ENCODE data around the gene SLC25A48. TPM values are rescaled to one million over a fixed set of nuclear protein-coding genes. Genes with fewer than 3 reads are reported as not detected.

The SLC25A48 gene
- total and polyA plus RNA-seq, 2 of the 4 experiments (the other 2 are of a cell fraction) = not detected

DNA sequence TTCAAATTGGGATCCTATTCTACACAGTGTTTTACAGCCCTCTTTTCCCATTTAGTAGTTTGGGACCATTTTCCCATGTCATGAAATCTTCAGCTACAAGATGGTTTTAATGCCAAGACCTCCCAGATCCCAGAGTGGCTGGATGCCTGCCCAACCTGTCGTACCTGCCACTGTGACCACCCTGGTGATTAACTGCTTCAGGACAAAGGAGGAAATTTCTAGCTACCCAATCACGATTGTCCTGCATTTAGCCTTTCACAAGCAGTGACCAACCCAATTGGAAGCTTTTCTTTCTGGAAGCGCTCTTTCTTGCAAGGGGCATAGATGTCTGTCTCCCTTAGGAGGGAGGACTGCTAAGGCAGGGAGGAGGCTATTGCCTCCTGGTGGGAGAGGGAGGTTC is 47.4 kb downstream of the SLC25A48 start:
- no peaks in the 10 kb centered on the region for H3K36me3 ChIP-seq (ENCODE audit: control insufficient read depth, insufficient read depth, low read length)

More for the DNA sequence above, 47.4 kb downstream of the SLC25A48 start:
- WGBS, 2 experiments (ENCODE audit: extremely low coverage in 2 of 2, insufficient read length in 1 of 2) = no CpG with 5 or more reads among the region's 3 CpGs
- H3K4me3 ChIP-seq (ENCODE audit: insufficient read depth, low read depth, low read length) = no peak overlapping the region
- in situ Hi-C loops (cut with MboI; ENCODE audit: low sequenced_read_pairs) = no loop called here
- no peak overlapping the region for H3K23ac ChIP-seq (ENCODE audit: low read depth, low read length)
- DNase-seq = no peak
- TF ChIP-seq SMC3 (IDR thresholded peaks at IDR 0.05; ENCODE audit: low read depth, low read length) (no peak), NFE2L2 (IDR thresholded peaks at IDR 0.05; ENCODE audit: low read depth, low read length) (no peak), MAFK (IDR thresholded peaks at IDR 0.05; ENCODE audit: low read depth, low read length) (no peak), POLR2A (IDR thresholded peaks at IDR 0.05; ENCODE audit: low read depth, low read length) (no peak), CEBPB (IDR thresholded peaks at IDR 0.05; ENCODE audit: low read depth, low read length) (no peak), RFX5 (IDR thresholded peaks at IDR 0.05; ENCODE audit: low read depth, low read length) (no peak), RAD21 (IDR thresholded peaks at IDR 0.05; ENCODE audit: low read length) (no peak)
- TF ChIP-seq, protein P1, sequence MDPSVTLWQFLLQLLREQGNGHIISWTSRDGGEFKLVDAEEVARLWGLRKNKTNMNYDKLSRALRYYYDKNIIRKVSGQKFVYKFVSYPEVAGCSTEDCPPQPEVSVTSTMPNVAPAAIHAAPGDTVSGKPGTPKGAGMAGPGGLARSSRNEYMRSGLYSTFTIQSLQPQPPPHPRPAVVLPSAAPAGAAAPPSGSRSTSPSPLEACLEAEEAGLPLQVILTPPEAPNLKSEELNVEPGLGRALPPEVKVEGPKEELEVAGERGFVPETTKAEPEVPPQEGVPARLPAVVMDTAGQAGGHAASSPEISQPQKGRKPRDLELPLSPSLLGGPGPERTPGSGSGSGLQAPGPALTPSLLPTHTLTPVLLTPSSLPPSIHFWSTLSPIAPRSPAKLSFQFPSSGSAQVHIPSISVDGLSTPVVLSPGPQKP (IDR thresholded peaks at IDR 0.05; ENCODE audit: borderline replicate concordance, low read depth, low read length) = no peak
- TF ChIP-seq, protein P2, sequence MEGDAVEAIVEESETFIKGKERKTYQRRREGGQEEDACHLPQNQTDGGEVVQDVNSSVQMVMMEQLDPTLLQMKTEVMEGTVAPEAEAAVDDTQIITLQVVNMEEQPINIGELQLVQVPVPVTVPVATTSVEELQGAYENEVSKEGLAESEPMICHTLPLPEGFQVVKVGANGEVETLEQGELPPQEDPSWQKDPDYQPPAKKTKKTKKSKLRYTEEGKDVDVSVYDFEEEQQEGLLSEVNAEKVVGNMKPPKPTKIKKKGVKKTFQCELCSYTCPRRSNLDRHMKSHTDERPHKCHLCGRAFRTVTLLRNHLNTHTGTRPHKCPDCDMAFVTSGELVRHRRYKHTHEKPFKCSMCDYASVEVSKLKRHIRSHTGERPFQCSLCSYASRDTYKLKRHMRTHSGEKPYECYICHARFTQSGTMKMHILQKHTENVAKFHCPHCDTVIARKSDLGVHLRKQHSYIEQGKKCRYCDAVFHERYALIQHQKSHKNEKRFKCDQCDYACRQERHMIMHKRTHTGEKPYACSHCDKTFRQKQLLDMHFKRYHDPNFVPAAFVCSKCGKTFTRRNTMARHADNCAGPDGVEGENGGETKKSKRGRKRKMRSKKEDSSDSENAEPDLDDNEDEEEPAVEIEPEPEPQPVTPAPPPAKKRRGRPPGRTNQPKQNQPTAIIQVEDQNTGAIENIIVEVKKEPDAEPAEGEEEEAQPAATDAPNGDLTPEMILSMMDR (conservative IDR thresholded peaks at IDR 0.05; ENCODE audit: low read depth, low read length) = no peak
- TF ChIP-seq, protein P3, sequence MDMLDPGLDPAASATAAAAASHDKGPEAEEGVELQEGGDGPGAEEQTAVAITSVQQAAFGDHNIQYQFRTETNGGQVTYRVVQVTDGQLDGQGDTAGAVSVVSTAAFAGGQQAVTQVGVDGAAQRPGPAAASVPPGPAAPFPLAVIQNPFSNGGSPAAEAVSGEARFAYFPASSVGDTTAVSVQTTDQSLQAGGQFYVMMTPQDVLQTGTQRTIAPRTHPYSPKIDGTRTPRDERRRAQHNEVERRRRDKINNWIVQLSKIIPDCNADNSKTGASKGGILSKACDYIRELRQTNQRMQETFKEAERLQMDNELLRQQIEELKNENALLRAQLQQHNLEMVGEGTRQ (IDR thresholded peaks at IDR 0.05; ENCODE audit: low read depth, low read length) = no peak
- H2BK5ac ChIP-seq (ENCODE audit: low read depth, low read length, poor library complexity, severe bottlenecking) = no peak overlapping the region
- H3K79me1 ChIP-seq (ENCODE audit: low read depth in 1 of 2, low read length in 2 of 2) = no peaks in the 10 kb centered on the region
- peaks cover 25% of the 10 kb centered on the region for H3K27me3 ChIP-seq (ENCODE audit: control insufficient read depth, insufficient read depth, low read length)
- no peak overlapping the region for H3K14ac ChIP-seq (replicated peaks; ENCODE audit: low read depth, low read length)
- H4K91ac ChIP-seq (ENCODE audit: insufficient read depth, low read depth, low read length) = no peak overlapping the region
- no peak overlapping the region for H4K8ac ChIP-seq (ENCODE audit: low read depth in 2 of 2, low read length in 2 of 2)
- no peak overlapping the region for H2BK20ac ChIP-seq (ENCODE audit: low read depth, low read length)
- H4K20me1 ChIP-seq (ENCODE audit: insufficient read depth, low read length) = no peaks in the 10 kb centered on the region
- no peaks in the 10 kb centered on the region for H3K9me1 ChIP-seq (ENCODE audit: insufficient read depth, low read length)
- H3K18ac ChIP-seq (ENCODE audit: low read depth, low read length) = no peak overlapping the region
- no peak overlapping the region for H3K4me2 ChIP-seq (ENCODE audit: low read depth, low read length)
- ATAC-seq (ENCODE audit: low read depth) = no peak
- dilution Hi-C loops (cut with HindIII; ENCODE audit: low sequenced_read_pairs, unreplicated experiment) = no loop called here
- no peak overlapping the region for H2AK5ac ChIP-seq (ENCODE audit: low read depth, low read length)
- BruUV-seq (replicated peaks) = no TSS peak
- H3K27ac ChIP-seq (ENCODE audit: insufficient read depth, low read length) = no peak overlapping the region
- no peak overlapping the region for H2BK120ac ChIP-seq (ENCODE audit: low read depth, low read length)
- no peak overlapping the region for H3K4ac ChIP-seq (ENCODE audit: low read depth, low read length)
- H3K56ac ChIP-seq (ENCODE audit: extremely low read depth, insufficient read depth, low read length) = no peak overlapping the region
- H4K5ac ChIP-seq (ENCODE audit: low read depth, low read length) = no peak overlapping the region
- CTCF ChIA-PET = no interaction called here
- no peak overlapping the region for H2BK15ac ChIP-seq (ENCODE audit: low read depth, low read length)
- H3K9me3 ChIP-seq (ENCODE audit: control insufficient read depth, insufficient read depth, low read length) = no peaks in the 10 kb centered on the region
- H3K9ac ChIP-seq (ENCODE audit: low read depth, low read length) = no peak overlapping the region
- H3K4me1 ChIP-seq (ENCODE audit: control insufficient read depth, insufficient read depth, low read length) = no peaks in the 10 kb centered on the region
- intact Hi-C loops (cut with micrococcal nuclease) = loop anchor here (10.0 kb wide), 1 partner anchor 543 kb away; no protein-coding TSS in a partner anchor
- H2AK9ac ChIP-seq (replicated peaks; ENCODE audit: low read depth, low read length, poor library complexity) = no peak overlapping the region
- POLR2A ChIA-PET (ENCODE audit: unreplicated experiment) = no interaction called here
- H2AFZ ChIP-seq (replicated peaks; ENCODE audit: low read length, poor library complexity) = no peak overlapping the region
